Mesenteric fat pad (tissue), 1 donor: ENCODE data around the gene UNC5B. TPM values are rescaled to one million over a fixed set of nuclear protein-coding genes. Genes with fewer than 3 reads are reported as not detected.

Source experiments
- DNase-seq: peaks from one replicate; pipeline ENCODE4 v3.0.0-alpha.2; 2020; ENCODE audit warnings: low spot score
- total RNA-seq: library from RNA; stranded (reverse); fragmentation: NEBNext Ultra II Directional; extraction: Animal tissue kit (Norgen Biotek cat#: 25700); gene quantifications from one replicate; pipeline ENCODE4 v1.2.1, GENCODE V29; 2021
- donor health status: DM: yes; HTN: yes; CAD: no.

UNC5B gene
- total RNA-seq, 1 donor from 2014 or later: 5.3 TPM

DNA sequence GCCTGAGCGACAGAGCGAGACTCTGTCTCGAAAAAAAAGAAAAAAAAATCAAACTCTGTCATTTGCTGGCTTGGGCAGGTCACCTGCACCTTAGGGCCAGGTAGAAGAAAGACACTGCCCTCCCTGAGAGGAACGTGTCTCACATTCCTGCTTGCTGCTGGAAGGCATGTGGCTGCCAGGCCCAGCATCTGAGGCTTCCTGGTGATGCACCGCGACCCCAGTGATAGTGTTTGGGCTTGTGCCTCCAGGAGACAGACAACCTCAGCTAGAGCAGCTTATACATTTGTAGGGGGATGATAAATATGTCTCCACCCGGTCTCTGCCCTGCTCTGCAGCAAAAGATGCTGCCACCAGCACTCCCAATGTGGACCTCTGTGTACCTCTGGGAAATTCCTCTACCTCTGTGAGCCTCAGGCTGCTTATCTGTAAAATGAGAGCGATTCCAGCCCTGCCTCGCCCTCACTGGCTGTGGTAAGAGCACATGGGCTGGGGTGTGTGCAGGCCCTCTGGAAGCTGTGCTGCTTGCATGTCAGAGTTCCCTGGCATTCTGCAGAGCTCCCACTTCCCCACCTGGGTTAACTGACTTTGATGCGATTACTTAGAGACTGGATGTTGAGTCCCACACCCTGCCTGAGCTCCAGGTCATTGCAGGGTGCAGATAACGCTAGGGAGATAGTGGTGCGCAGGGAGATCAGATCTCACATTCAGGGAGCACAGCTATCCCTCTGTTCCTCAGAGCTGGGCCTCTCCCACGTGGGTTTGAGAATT, 126.5 kb downstream of the UNC5B start:
- no peak for DNase-seq

DNA sequence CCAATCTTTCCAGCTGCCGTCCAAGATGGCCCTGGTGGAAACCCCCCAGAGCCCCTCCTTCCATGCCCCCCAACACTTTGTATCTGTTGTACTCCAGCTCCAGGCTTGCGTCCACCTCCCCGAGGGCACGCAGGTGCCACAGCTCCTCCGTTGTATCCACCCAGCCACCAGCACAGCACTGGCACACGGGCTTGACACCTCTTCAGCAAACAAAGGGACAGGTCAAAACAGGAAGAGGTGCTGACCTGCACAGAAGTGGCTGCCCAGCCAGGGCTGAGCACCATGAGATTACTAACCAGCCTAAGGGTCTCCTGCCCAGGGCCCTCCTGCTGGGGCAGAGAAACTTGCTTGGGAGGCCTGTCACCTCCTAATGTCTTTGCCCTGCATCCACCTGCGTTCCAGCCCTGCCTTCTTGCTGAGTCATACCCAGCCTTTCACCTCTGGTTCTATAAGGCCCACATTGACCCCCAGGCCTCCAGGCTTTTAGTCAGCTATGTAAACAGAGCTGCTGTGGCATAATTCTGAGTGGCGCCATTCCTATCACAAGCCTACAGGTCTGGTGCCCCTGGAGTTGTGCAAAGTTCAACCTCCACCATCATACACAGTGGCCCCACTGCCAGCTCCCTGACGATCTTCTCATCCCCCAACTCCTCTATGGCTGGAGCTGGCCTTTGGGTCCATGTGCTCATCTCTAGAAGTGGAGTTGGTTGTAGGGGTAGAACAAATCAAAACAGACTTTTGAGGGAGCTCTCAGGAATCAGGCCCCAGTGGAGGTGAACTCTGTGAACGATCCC, 127.6 kb downstream of the UNC5B start:
- no peak for DNase-seq

DNA sequence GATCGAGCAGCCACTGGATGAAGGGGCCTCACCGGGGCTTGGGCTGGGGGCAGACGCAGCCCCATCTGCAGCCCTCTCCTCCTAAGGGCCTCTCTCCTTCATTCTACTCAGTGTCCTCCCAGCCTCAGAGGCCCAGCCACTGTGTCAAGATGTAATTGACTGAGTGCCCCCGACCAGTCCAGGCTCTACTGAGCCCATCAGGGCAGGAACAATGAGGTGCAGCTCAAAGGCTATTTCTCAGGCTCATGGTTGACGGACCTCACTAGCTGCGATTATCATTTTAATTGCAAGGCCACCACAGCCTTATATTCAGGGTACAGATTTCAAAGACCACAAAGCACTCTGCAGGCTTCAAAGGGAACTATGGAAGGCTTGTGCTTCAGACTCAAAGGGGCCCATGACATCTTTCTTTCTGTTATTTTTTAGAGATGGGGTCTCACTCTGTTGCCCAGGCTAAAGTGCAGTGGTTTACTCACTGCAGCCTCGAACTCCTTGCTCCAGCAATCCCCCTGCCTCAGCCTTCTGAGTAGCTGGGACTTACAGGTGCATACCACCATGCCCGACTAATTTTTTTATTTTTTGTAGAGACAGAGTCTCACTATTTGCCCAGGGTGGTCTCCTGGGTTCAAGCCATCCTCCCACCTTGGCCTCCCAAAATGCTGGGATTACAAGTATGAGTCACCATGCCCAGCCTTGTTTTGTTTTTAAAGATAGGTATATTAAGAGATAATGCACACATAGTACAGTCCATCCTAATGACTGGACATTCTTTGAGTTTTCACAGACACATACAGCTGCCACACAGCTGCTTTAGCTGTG, 130.4 kb downstream of the UNC5B start:
- no peak for DNase-seq

DNA sequence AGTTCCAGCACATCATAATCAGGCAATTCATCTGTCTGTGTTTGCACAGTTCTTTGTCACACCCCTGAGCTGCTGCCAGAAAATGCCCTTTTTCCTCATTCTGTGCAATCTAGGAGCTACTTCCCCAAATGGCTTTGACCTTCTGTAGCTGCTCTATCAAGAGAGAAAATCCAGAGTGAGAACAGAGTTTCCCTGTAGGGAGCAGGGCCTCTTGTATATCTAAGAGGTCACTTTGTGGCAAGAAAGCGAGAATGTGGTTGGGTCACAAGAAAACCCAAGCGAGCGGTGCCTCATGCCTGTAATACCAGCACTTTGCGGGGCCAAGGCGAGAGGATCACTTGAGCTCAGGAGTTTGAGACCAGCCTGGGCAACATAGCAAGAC, 131.0 kb downstream of the UNC5B start:
- no peak for DNase-seq

DNA sequence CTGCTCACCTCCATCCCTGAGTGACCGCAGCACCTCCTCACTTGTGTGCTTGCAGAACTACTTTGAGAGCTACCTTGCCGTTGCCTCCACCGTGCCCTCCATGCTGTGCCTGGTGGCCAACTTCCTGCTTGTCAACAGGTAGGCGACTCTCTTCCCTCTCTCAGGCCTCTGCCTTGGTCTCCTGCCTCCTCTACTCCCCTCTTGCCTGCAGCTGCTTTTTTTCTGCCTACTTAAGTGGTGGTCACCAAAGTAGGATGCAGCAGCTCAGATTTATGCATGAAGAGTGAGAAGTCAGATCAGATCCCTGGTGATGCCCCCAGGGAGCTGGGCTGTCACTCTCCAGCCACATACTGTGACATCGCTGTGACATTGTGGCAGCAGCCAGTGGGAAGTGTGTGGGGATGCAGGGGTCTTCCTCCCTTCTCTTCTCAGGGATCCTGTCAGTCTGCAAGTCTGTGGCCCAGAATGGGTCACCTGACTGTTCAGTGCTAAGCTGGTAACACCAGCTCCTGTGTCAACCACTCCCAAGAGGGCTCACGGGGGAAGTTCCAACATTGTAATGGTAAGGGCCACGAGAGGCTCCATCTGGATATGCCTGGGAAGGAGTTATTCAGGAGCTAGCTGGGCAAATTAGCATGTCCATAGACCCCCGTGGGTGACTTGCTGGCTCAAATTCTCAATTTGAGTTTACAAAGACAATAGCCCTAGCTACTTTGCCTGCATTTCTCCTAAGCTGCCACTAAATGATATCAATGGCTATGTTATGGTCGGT, 132.0 kb downstream of the UNC5B start:
- DNase-seq: no peak

DNA sequence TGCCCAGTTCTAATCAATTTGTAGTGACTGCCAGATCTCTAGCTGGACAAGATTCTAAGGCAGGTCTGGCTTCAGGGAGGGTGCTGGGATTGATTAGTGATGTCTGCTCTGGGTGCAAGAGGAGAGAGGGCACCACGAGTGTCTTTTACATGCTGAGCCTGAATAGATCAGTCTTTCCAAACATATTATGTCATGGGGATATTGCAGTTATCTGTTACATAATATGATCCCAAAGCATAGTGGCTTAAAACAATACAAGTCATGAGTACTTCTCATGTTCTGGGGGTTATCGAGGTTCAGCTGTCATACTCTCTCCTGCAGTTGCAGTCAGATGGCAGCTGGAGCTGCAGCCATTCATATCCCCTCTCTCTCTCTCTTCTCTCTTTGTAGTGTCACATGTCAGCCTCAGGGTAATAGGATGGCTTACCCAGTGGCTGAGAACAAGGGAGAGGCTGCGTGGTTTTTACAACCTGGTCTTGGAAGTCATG, 132.7 kb downstream of the UNC5B start:
- DNase-seq: no peak

DNA sequence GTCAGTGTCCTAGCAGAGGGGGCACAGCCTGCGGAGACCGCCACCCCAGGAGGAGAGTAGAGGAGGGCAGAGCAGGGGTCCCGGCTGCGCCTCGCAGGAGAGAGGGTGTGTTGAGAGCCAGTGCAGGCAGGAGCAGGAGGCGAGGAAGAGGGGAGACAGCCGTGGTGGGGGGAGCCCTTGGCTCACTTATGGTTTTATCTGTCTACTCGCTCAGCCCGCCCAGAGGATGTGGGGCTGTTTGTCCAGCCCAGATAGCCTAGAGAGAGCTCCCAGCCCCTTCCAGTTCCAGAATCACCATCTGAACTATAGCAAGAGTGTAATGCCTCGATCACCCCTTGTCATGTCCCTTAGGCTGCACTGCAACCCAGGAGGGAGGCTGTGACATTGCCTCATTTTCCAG, 133.3 kb downstream of the UNC5B start:
- DNase-seq: no peak

DNA sequence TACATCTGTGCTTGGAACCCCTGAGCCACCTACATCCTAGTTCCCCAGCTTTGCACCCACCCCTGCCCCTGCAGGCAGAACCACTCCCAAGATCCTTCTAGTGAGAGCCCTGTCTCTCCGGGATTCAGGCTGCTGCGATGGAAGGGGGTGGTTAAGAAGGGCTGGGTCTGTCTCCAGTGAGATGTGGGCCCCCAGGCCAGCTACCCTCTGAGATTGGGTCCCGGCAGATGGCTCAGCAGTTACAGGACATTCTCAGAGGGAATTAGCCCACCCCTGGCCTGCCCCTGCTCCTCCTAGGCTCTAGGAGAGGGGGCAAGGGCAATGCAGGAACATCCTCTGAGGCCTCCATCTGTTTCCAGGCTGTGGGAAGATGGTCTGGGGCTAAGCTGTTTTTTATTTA, 134.4 kb downstream of the UNC5B start:
- DNase-seq: no peak

DNA sequence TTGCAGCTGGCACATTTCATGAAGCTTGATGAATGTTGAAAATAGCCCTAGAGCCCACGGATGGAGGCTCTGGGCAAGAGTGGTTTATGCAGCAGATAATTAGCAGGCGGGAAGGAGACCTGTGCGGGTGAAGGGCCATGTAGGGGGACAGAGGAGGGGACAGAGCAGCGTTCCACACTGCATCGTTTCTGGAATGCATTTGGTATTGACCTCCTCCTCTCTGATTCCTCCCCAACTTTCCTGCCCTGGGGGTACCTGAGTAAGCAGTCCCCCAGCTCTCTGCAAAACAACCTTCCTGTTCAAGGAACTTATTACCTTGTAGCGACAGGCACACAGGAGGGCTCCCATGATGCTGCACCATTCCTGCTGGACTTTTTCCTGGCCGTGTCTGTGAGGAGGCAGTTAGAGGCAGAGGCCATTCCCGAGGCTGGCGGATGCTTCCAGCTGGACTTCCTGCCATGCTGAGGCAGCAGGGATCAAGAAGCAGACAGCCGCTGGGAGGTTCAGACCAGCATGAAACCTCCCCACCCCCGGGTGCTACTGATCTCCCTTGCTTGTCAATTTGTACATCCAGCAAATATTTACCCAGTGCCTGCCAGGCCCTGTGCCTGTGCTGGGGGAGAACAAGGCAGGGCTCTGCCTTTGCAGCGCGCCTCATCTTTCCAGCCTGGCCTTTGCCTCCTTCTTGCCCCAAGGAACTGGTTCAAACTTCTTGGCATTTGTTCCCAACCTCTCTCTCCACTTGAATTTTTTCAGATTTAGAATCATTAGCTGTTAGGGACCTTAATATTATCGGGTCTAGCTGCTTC, 135.4 kb downstream of the UNC5B start:
- DNase-seq: no peak

DNA sequence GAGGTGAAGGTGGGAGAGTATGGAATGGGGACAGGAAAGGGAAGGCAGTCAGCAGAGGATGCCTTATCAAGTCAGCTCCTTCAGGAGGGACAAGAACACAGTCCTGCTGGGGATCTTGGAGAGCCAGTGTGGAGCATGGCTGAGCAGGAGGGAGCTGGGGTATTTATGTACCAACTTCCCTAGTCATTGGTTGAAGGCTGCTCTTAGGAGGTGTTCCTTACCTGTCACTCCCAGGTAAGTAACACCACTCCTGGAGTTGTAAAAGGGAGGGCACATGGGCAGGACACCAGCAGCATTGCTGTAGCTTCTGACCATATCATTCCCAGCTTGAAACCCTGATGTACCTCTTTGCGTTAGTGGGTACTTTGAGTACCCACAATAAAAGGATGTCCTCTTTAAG, 136.5 kb downstream of the UNC5B start:
- no peak for DNase-seq

DNA sequence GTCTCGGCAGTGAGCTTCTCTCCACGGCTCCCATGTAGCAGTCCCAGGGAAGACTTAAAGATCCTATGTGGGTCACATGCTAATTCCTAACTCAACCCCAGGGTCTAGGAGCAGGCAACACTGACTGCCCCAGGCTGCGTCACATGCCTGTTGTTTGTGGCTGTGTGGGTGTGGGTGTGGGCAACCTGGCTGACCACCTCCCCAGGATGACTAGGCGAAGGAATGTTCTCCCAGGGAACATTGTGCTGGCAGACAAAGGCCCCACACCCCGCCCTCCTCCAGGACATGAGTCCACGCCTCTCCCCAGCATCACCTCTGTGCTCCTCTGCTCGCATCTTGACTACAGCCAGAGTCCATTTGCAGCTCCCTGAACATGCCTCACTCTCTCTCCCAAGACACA, 137.0 kb downstream of the UNC5B start:
- no peak for DNase-seq

DNA sequence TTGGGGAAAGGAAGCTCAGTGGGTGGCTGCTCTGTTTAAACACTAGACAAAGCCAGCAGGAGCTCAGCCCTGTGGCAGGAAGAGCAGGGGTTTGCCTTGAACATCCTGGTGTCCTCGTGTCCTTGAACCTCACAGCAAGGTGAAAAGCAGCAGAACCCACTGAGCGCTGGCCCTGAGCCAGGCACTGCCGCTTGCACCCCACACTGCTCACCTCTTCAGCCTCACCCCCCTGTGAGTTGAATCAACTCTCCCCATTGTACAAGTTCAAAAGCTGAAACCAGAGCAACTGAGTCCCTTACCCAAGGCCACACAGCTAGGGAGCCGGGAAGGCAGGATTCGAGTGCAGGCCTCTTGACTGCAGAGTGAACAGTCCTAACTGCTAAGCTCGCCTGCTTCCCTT, 138.7 kb downstream of the UNC5B start:
- DNase-seq: no peak

DNA sequence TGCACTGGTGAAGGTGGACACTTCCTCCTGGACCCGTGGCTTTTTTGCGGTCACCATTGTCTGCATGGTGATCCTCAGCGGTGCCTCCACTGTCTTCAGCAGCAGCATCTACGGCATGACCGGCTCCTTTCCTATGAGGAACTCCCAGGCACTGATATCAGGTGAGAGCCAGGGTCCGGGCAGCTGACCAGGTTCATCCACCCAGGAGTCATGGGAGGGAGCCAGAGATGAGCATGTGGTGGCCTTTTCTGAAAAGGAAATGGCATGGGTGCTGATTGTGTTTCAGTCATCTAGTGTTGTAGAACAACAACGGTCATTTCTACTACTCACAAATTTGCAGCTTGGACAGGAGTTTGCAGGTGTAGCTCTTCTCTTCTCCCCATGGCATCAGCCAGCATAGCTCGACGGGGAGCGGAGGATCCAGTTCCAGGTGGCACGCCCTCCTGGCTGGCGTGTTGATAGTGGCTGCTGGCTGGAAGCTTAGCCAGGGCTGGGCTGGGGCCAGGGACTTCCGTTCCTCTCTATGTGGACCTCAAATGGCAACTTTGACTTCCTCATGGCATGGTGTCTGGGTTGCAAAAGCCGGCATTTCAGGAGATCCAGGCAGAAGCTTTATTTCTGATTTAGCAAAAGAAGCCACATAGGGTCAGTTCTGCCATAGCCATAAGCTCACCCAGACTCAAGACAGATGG, 139.4 kb downstream of the UNC5B start:
- DNase-seq: no peak

Other genes starting within 250 kb of the UNC5B start
- gene SLC29A3, start 106.7 kb downstream of the UNC5B start, total RNA-seq: 6.9 TPM
- 9.7 TPM for gene CDH23, start 184.3 kb downstream of the UNC5B start, total RNA-seq